Mesendoderm (in vitro differentiated cells): ENCODE data around the gene FUT6.

Experiments used
- DNase-seq: peaks from one replicate; pipeline ENCODE4 v3.0.0; 2013
- H2AK5ac ChIP-seq: 2 replicates; pipeline ENCODE4 v1.6.1; 2013; ENCODE audit warnings: low read length, inconsistent platforms
- H2BK120ac ChIP-seq: 2 replicates; pipeline ENCODE4 v1.6.1; 2013; ENCODE audit warnings: low read depth, mild to moderate bottlenecking, low read length, moderate library complexity, mixed read lengths
- H2BK15ac ChIP-seq: replicated peaks from 2 replicates; pipeline ENCODE4 v1.6.1; 2013; ENCODE audit warnings: low read depth, mild to moderate bottlenecking, moderate library complexity
- H2BK5ac ChIP-seq: 2 replicates; pipeline ENCODE4 v1.6.1; 2013; ENCODE audit warnings: low read length, inconsistent platforms
- H3K18ac ChIP-seq: 2 replicates; pipeline ENCODE4 v1.6.1; 2013; ENCODE audit warnings: mild to moderate bottlenecking, low read length, mixed read lengths
- H3K23ac ChIP-seq: one replicate; pipeline ENCODE4 v1.6.1; 2013; ENCODE audit warnings: low read length
- H3K27ac ChIP-seq: 2 replicates; pipeline ENCODE4 v1.5.1; 2013; ENCODE audit warnings: low read depth, mild to moderate bottlenecking, inconsistent platforms, low read length, moderate library complexity
- H3K27me3 ChIP-seq: 2 replicates; pipeline ENCODE4 v1.6.1; 2013; ENCODE audit warnings: low read length, control low read depth, mild to moderate bottlenecking, inconsistent platforms; ENCODE audit not compliant: insufficient read depth, poor library complexity
- H3K36me3 ChIP-seq: 2 replicates; pipeline ENCODE4 v1.6.1; 2013; ENCODE audit warnings: low read length, inconsistent platforms; ENCODE audit not compliant: control insufficient read depth, insufficient read depth
- H3K4ac ChIP-seq: one replicate; pipeline ENCODE4 v1.6.1; 2013; ENCODE audit warnings: low read depth, mild to moderate bottlenecking, low read length, moderate library complexity
- H3K4me1 ChIP-seq: 2 replicates; pipeline ENCODE4 v1.6.1; 2013; ENCODE audit warnings: low read depth, low read length, inconsistent platforms; ENCODE audit not compliant: control insufficient read depth
- H3K4me2 ChIP-seq: 2 replicates; pipeline ENCODE4 v1.6.1; 2013; ENCODE audit warnings: low read length
- H3K4me3 ChIP-seq: 2 replicates; pipeline ENCODE4 v1.5.1; 2013; ENCODE audit warnings: mild to moderate bottlenecking, low read length
- H3K56ac ChIP-seq: one replicate; pipeline ENCODE4 v1.6.1; 2013; ENCODE audit warnings: low read length
- H3K79me1 ChIP-seq: 2 replicates; pipeline ENCODE4 v1.6.1; 2013; ENCODE audit warnings: low read length, inconsistent platforms
- H3K79me2 ChIP-seq: 2 replicates; pipeline ENCODE4 v1.6.1; 2013; ENCODE audit warnings: mild to moderate bottlenecking, low read length; ENCODE audit not compliant: control insufficient read depth, insufficient read depth
- H3K9ac ChIP-seq: 2 replicates; pipeline ENCODE4 v1.6.1; 2013; ENCODE audit warnings: low read length, inconsistent platforms
- H4K5ac ChIP-seq: one replicate; pipeline ENCODE4 v1.6.1; 2013; ENCODE audit warnings: low read length
- H4K8ac ChIP-seq: one replicate; pipeline ENCODE4 v1.6.1; 2013; ENCODE audit warnings: low read depth, mild to moderate bottlenecking, control low read depth, low read length, moderate library complexity
- WGBS: extraction: QIAGEN DNeasy Blood & Tissue Kit; methylation state at CpG from one replicate; pipeline ENCODE4 v1.1.7; 2013; ENCODE audit warnings: low lambda C conversion rate, missing lambda C conversion rate; ENCODE audit not compliant: insufficient coverage; ENCODE audit errors: extremely low coverage; 5-methylcytosine and 5-hydroxymethylcytosine counted together

The FUT6 gene

GRCh38 chr19:5806905-5807304 is 32.6 kb downstream of the FUT6 start:
- no peak overlapping the region for H3K27ac ChIP-seq
- H3K36me3 ChIP-seq: no peaks in the 10 kb centered on the region
- DNase-seq: no peak
- no peaks in the 10 kb centered on the region for H3K27me3 ChIP-seq
- no peak overlapping the region for H3K4me3 ChIP-seq
- no peaks in the 10 kb centered on the region for H3K79me1 ChIP-seq
- WGBS: no CpG with 5 or more reads among the region's 5 CpGs
- H3K56ac ChIP-seq: no peak overlapping the region
- H3K4me2 ChIP-seq: no peak overlapping the region
- no peak overlapping the region for H2BK120ac ChIP-seq
- H2BK15ac ChIP-seq: no peak overlapping the region
- H3K18ac ChIP-seq: no peak overlapping the region
- no peak overlapping the region for H3K4ac ChIP-seq
- H3K79me2 ChIP-seq: no peaks in the 10 kb centered on the region
- H2BK5ac ChIP-seq: no peak overlapping the region
- H3K9ac ChIP-seq: no peak overlapping the region
- H4K8ac ChIP-seq: no peak overlapping the region
- no peak overlapping the region for H3K23ac ChIP-seq
- peaks cover 2% of the 10 kb centered on the region for H3K4me1 ChIP-seq
- H2AK5ac ChIP-seq: no peak overlapping the region
- H4K5ac ChIP-seq: no peak overlapping the region

- WGBS: no CpG with 5 or more reads among the region's 6 CpGs
- no peak overlapping the region for H3K4me3 ChIP-seq
These were observed 33.4 kb downstream of the FUT6 start for GRCh38 chr19:5806133-5806489.

GRCh38 chr19:5805462-5806132 is 33.9 kb downstream of the FUT6 start:
- no peaks in the 10 kb centered on the region for H3K27me3 ChIP-seq
- H3K4me2 ChIP-seq: peak overlapping the region; percentile 52
- H3K23ac ChIP-seq: no peak overlapping the region
- no peaks in the 10 kb centered on the region for H3K36me3 ChIP-seq
- no peaks in the 10 kb centered on the region for H3K79me1 ChIP-seq
- H2BK120ac ChIP-seq: no peak overlapping the region
- no peak overlapping the region for H4K5ac ChIP-seq
- H3K56ac ChIP-seq: peak overlapping the region; percentile 56
- no peak overlapping the region for H2AK5ac ChIP-seq
- H3K27ac ChIP-seq: no peak overlapping the region
- no peak overlapping the region for H2BK5ac ChIP-seq
- H3K79me2 ChIP-seq: no peaks in the 10 kb centered on the region
- no peak overlapping the region for H4K8ac ChIP-seq
- H2BK15ac ChIP-seq: no peak overlapping the region
- WGBS: no CpG with 5 or more reads among the region's 46 CpGs
- H3K4me3 ChIP-seq: no peak overlapping the region
- H3K4ac ChIP-seq: no peak overlapping the region
- DNase-seq: peak; percentile 87
- H3K18ac ChIP-seq: no peak overlapping the region
- peak overlapping the region; percentile 48 for H3K9ac ChIP-seq
- H3K4me1 ChIP-seq: peaks cover 2% of the 10 kb centered on the region

More at GRCh38 chr19:5806133-5806489, 33.4 kb downstream of the FUT6 start:
- Histone ChIP-seq H3K4me1 (peaks cover 2% of the 10 kb centered on the region), H2BK15ac (no peak overlapping the region), H3K27me3 (no peaks in the 10 kb centered on the region), H2BK5ac (no peak overlapping the region), H3K27ac (no peak overlapping the region), H4K8ac (no peak overlapping the region), H3K9ac (peak overlapping the region; percentile 35), H3K36me3 (no peaks in the 10 kb centered on the region), H3K4me2 (no peak overlapping the region), H3K4ac (no peak overlapping the region), H3K56ac (peak overlapping the region; percentile 22), H4K5ac (no peak overlapping the region), H2AK5ac (no peak overlapping the region), H3K79me2 (no peaks in the 10 kb centered on the region), H2BK120ac (no peak overlapping the region), H3K18ac (no peak overlapping the region), H3K79me1 (no peaks in the 10 kb centered on the region), H3K23ac (no peak overlapping the region)
- no peak for DNase-seq

- DNase-seq: peak; percentile 53
- Histone ChIP-seq H2AK5ac (no peak within 1 kb of the TSS), H2BK120ac (no peak within 1 kb of the TSS), H3K4me3 (no peak within 1 kb of the TSS), H3K36me3 (no peaks in the 10 kb centered on the region), H2BK15ac (no peak within 1 kb of the TSS), H3K79me2 (no peaks in the 10 kb centered on the region), H3K27me3 (no peaks in the 10 kb centered on the region), H4K8ac (no peak within 1 kb of the TSS), H2BK5ac (no peak within 1 kb of the TSS), H3K4ac (no peak within 1 kb of the TSS), H3K23ac (no peak within 1 kb of the TSS), H4K5ac (no peak within 1 kb of the TSS), H3K18ac (no peak within 1 kb of the TSS), H3K27ac (no peak within 1 kb of the TSS), H3K9ac (peak within 1 kb of the TSS; percentile 48), H3K4me1 (peaks cover 2% of the 10 kb centered on the region), H3K79me1 (no peaks in the 10 kb centered on the region), H3K4me2 (peak within 1 kb of the TSS; percentile 52), H3K56ac (peak within 1 kb of the TSS; percentile 56)
- no CpG with 5 or more reads among the region's 107 CpGs for WGBS
These were observed 34.7 kb downstream of the FUT6 start, which contains the start of gene NRTN for GRCh38 chr19:5804516-5805461. Gene NRTN, plus strand, starts transcription at chr19:5805067. Its CDS starts 19,099 bp downstream, at chr19:5824166.

- Histone ChIP-seq H3K4me1 (peaks cover 2% of the 10 kb centered on the region), H3K23ac (no peak overlapping the region), H3K18ac (no peak overlapping the region), H3K4me2 (peak overlapping the region; percentile 80), H3K4me3 (no peak overlapping the region), H3K56ac (peak overlapping the region; percentile 89), H3K79me1 (no peaks in the 10 kb centered on the region), H3K9ac (peak overlapping the region; percentile 69), H4K5ac (peak overlapping the region; percentile 87), H2AK5ac (peak overlapping the region; percentile 58), H3K79me2 (no peaks in the 10 kb centered on the region), H2BK15ac (no peak overlapping the region), H2BK120ac (no peak overlapping the region), H3K4ac (no peak overlapping the region), H4K8ac (no peak overlapping the region), H3K36me3 (no peaks in the 10 kb centered on the region), H3K27me3 (no peaks in the 10 kb centered on the region), H3K27ac (no peak overlapping the region), H2BK5ac (no peak overlapping the region)
- peak; percentile 95 for DNase-seq
- no CpG with 5 or more reads among the region's 54 CpGs for WGBS
These were observed 35.6 kb downstream of the FUT6 start for GRCh38 chr19:5803752-5804515.
